ENCODE data around the gene EGFL6.
"Not testable (repeated sequence)": the region's sequence is repeated elsewhere in the genome, so short reads cannot be mapped to it uniquely, and the experiment has no call there.

EGFL6 gene

GRCh38 chrX:13670197-13670596 is 100.8 kb downstream of the EGFL6 start:
- Histone ChIP-seq H3K27ac (ENCODE audit: low read depth, low read length) (no peak overlapping the region), H3K14ac (ENCODE audit: low read length) (peak overlapping the region; percentile 66), H3K4ac (ENCODE audit: low read depth, low read length) (no peak overlapping the region), H3K79me1 (ENCODE audit: low read length) (peaks cover 10% of the 10 kb centered on the region), H2BK120ac (ENCODE audit: insufficient read depth, low read length, poor library complexity) (no peak overlapping the region), H3K79me2 (ENCODE audit: control insufficient read depth, insufficient read depth, low read length, poor library complexity) (no peaks in the 10 kb centered on the region), H2BK12ac (ENCODE audit: low read length) (peak overlapping the region; percentile 64), H2BK5ac (ENCODE audit: low read depth, low read length, poor library complexity) (no peak overlapping the region), H3K18ac (ENCODE audit: low read length) (no peak overlapping the region), H3K36me3 (ENCODE audit: control insufficient read depth in 1 of 2, insufficient read depth in 2 of 2, low read length in 2 of 2) (no peaks in the 10 kb centered on the region), H2AFZ (ENCODE audit: insufficient read depth, low read length, poor library complexity) (no peak overlapping the region), H4K8ac (ENCODE audit: low read depth, low read length) (no peak overlapping the region), H3K9ac (ENCODE audit: low read length) (no peak overlapping the region), H3K9me3 (ENCODE audit: insufficient read depth, low read depth, low read length) (no peaks in the 10 kb centered on the region), H3K23ac (ENCODE audit: low read length) (no peak overlapping the region), H4K12ac (ENCODE audit: low read depth, low read length) (no peak overlapping the region), H4K91ac (ENCODE audit: low read depth, low read length) (no peak overlapping the region), H2AK5ac (ENCODE audit: low read length) (no peak overlapping the region), H3K4me2 (ENCODE audit: low read length) (no peak overlapping the region), H3K27me3 (ENCODE audit: insufficient read depth, low read length) (no peaks in the 10 kb centered on the region), H3K4me1 (ENCODE audit: control insufficient read depth in 1 of 2, insufficient read depth in 2 of 2, low read length in 2 of 2) (peaks cover 0 to 6% of the 10 kb centered on the region in 2 experiments), H3K4me3 (ENCODE audit: low read depth, low read length) (no peak overlapping the region)
- no peak for DNase-seq
- WGBS (ENCODE audit: extremely low coverage, insufficient coverage, insufficient read length): no CpG with 5 or more reads among the region's 5 CpGs

- no peak overlapping the region for H4K12ac ChIP-seq (ENCODE audit: low read depth, low read length)
- DNase-seq: no peak
- no peak overlapping the region for H3K23ac ChIP-seq (ENCODE audit: low read length)
- H3K27ac ChIP-seq (ENCODE audit: low read depth, low read length): no peak overlapping the region
- H3K27me3 ChIP-seq (ENCODE audit: insufficient read depth, low read length): no peaks in the 10 kb centered on the region
- H2BK12ac ChIP-seq (ENCODE audit: low read length): no peak overlapping the region
- no peak overlapping the region for H2BK120ac ChIP-seq (ENCODE audit: insufficient read depth, low read length, poor library complexity)
- no peak overlapping the region for H3K18ac ChIP-seq (ENCODE audit: low read length)
- no peak overlapping the region for H3K14ac ChIP-seq (ENCODE audit: low read length)
- H2BK5ac ChIP-seq (ENCODE audit: low read depth, low read length, poor library complexity): no peak overlapping the region
- no peak overlapping the region for H4K91ac ChIP-seq (ENCODE audit: low read depth, low read length)
- no peak overlapping the region for H3K4me2 ChIP-seq (ENCODE audit: low read length)
- no peak overlapping the region for H2AFZ ChIP-seq (ENCODE audit: insufficient read depth, low read length, poor library complexity)
- H3K79me1 ChIP-seq (ENCODE audit: low read length): peaks cover 6% of the 10 kb centered on the region
- no peaks in the 10 kb centered on the region for H3K79me2 ChIP-seq (ENCODE audit: control insufficient read depth, insufficient read depth, low read length, poor library complexity)
- H3K36me3 ChIP-seq (ENCODE audit: control insufficient read depth in 1 of 2, insufficient read depth in 2 of 2, low read length in 2 of 2): no peaks in the 10 kb centered on the region
- H4K8ac ChIP-seq (ENCODE audit: low read depth, low read length): no peak overlapping the region
- H3K4ac ChIP-seq (ENCODE audit: low read depth, low read length): no peak overlapping the region
- H3K4me1 ChIP-seq (ENCODE audit: control insufficient read depth in 1 of 2, insufficient read depth in 2 of 2, low read length in 2 of 2): peaks cover 0 to 3% of the 10 kb centered on the region in 2 experiments
- H3K9ac ChIP-seq (ENCODE audit: low read length): no peak overlapping the region
- H3K4me3 ChIP-seq (ENCODE audit: low read depth, low read length): no peak overlapping the region
- no peaks in the 10 kb centered on the region for H3K9me3 ChIP-seq (ENCODE audit: insufficient read depth, low read depth, low read length)
- no peak overlapping the region for H2AK5ac ChIP-seq (ENCODE audit: low read length)
These were observed 103.6 kb downstream of the EGFL6 start for GRCh38 chrX:13673016-13673415.

- Histone ChIP-seq H4K8ac (ENCODE audit: low read depth, low read length) (no peak overlapping the region), H4K12ac (ENCODE audit: low read depth, low read length) (no peak overlapping the region), H3K27me3 (ENCODE audit: insufficient read depth, low read length) (no peaks in the 10 kb centered on the region), H3K36me3 (ENCODE audit: control insufficient read depth in 1 of 2, insufficient read depth in 2 of 2, low read length in 2 of 2) (no peaks in the 10 kb centered on the region), H3K23ac (ENCODE audit: low read length) (no peak overlapping the region), H3K79me2 (ENCODE audit: control insufficient read depth, insufficient read depth, low read length, poor library complexity) (no peaks in the 10 kb centered on the region), H3K4ac (ENCODE audit: low read depth, low read length) (no peak overlapping the region), H3K9me3 (ENCODE audit: insufficient read depth, low read depth, low read length) (no peaks in the 10 kb centered on the region), H2AK5ac (ENCODE audit: low read length) (no peak overlapping the region), H3K79me1 (ENCODE audit: low read length) (no peaks in the 10 kb centered on the region), H3K4me3 (ENCODE audit: low read depth, low read length) (no peak overlapping the region), H3K14ac (ENCODE audit: low read length) (no peak overlapping the region), H3K4me2 (ENCODE audit: low read length) (no peak overlapping the region), H3K18ac (ENCODE audit: low read length) (no peak overlapping the region), H4K91ac (ENCODE audit: low read depth, low read length) (no peak overlapping the region), H2BK5ac (ENCODE audit: low read depth, low read length, poor library complexity) (no peak overlapping the region), H3K27ac (ENCODE audit: low read depth, low read length) (no peak overlapping the region), H2AFZ (ENCODE audit: insufficient read depth, low read length, poor library complexity) (no peak overlapping the region), H3K4me1 (ENCODE audit: control insufficient read depth in 1 of 2, insufficient read depth in 2 of 2, low read length in 2 of 2) (no peaks in the 10 kb centered on the region), H3K9ac (ENCODE audit: low read length) (no peak overlapping the region), H2BK120ac (ENCODE audit: insufficient read depth, low read length, poor library complexity) (no peak overlapping the region), H2BK12ac (ENCODE audit: low read length) (no peak overlapping the region)
- no peak for DNase-seq
These were observed 107.5 kb downstream of the EGFL6 start for GRCh38 chrX:13676885-13677284.

- H3K14ac ChIP-seq (ENCODE audit: low read length); H4K8ac ChIP-seq (ENCODE audit: low read depth, low read length); H2BK120ac ChIP-seq (ENCODE audit: insufficient read depth, low read length, poor library complexity); H2BK5ac ChIP-seq (ENCODE audit: low read depth, low read length, poor library complexity); H3K27me3 ChIP-seq (ENCODE audit: insufficient read depth, low read length); DNase-seq; H3K9me3 ChIP-seq (ENCODE audit: insufficient read depth, low read depth, low read length); H4K12ac ChIP-seq (ENCODE audit: low read depth, low read length); H3K4ac ChIP-seq (ENCODE audit: low read depth, low read length); H2AFZ ChIP-seq (ENCODE audit: insufficient read depth, low read length, poor library complexity); H3K18ac ChIP-seq (ENCODE audit: low read length); H3K79me1 ChIP-seq (ENCODE audit: low read length); H3K9ac ChIP-seq (ENCODE audit: low read length); H3K23ac ChIP-seq (ENCODE audit: low read length); H3K4me1 ChIP-seq (ENCODE audit: control insufficient read depth in 1 of 2, insufficient read depth in 2 of 2, low read length in 2 of 2); H3K4me2 ChIP-seq (ENCODE audit: low read length); H2BK12ac ChIP-seq (ENCODE audit: low read length); H3K36me3 ChIP-seq (ENCODE audit: control insufficient read depth in 1 of 2, insufficient read depth in 2 of 2, low read length in 2 of 2); H3K4me3 ChIP-seq (ENCODE audit: low read depth, low read length); H3K27ac ChIP-seq (ENCODE audit: low read depth, low read length); H4K91ac ChIP-seq (ENCODE audit: low read depth, low read length); H2AK5ac ChIP-seq (ENCODE audit: low read length); H3K79me2 ChIP-seq (ENCODE audit: control insufficient read depth, insufficient read depth, low read length, poor library complexity): not testable (repeated sequence)
- WGBS (ENCODE audit: extremely low coverage, insufficient coverage, insufficient read length): no CpG with 5 or more reads among the region's 4 CpGs
These were observed 110.3 kb downstream of the EGFL6 start for GRCh38 chrX:13679700-13680099.

GRCh38 chrX:13681595-13681994 is 112.2 kb downstream of the EGFL6 start:
- H3K27me3 ChIP-seq (ENCODE audit: insufficient read depth, low read length): no peaks in the 10 kb centered on the region
- no peaks in the 10 kb centered on the region for H3K36me3 ChIP-seq (ENCODE audit: control insufficient read depth in 1 of 2, insufficient read depth in 2 of 2, low read length in 2 of 2)
- no peaks in the 10 kb centered on the region for H3K9me3 ChIP-seq (ENCODE audit: insufficient read depth, low read depth, low read length)
- no peak for DNase-seq
- no peak overlapping the region for H2BK120ac ChIP-seq (ENCODE audit: insufficient read depth, low read length, poor library complexity)
- no peaks in the 10 kb centered on the region for H3K79me1 ChIP-seq (ENCODE audit: low read length)
- no peak overlapping the region for H3K18ac ChIP-seq (ENCODE audit: low read length)
- WGBS (ENCODE audit: extremely low coverage, insufficient coverage, insufficient read length): no CpG with 5 or more reads among the region's 7 CpGs
- no peak overlapping the region for H3K23ac ChIP-seq (ENCODE audit: low read length)
- no peak overlapping the region for H2BK12ac ChIP-seq (ENCODE audit: low read length)
- H2AK5ac ChIP-seq (ENCODE audit: low read length): no peak overlapping the region
- no peak overlapping the region for H3K4me2 ChIP-seq (ENCODE audit: low read length)
- H3K4ac ChIP-seq (ENCODE audit: low read depth, low read length): no peak overlapping the region
- no peaks in the 10 kb centered on the region for H3K4me1 ChIP-seq (ENCODE audit: control insufficient read depth in 1 of 2, insufficient read depth in 2 of 2, low read length in 2 of 2)
- H3K79me2 ChIP-seq (ENCODE audit: control insufficient read depth, insufficient read depth, low read length, poor library complexity): no peaks in the 10 kb centered on the region
- no peak overlapping the region for H3K9ac ChIP-seq (ENCODE audit: low read length)
- H4K12ac ChIP-seq (ENCODE audit: low read depth, low read length): no peak overlapping the region
- no peak overlapping the region for H4K91ac ChIP-seq (ENCODE audit: low read depth, low read length)
- no peak overlapping the region for H3K27ac ChIP-seq (ENCODE audit: low read depth, low read length)
- H2BK5ac ChIP-seq (ENCODE audit: low read depth, low read length, poor library complexity): no peak overlapping the region
- no peak overlapping the region for H2AFZ ChIP-seq (ENCODE audit: insufficient read depth, low read length, poor library complexity)
- H3K4me3 ChIP-seq (ENCODE audit: low read depth, low read length): no peak overlapping the region
- H3K14ac ChIP-seq (ENCODE audit: low read length): no peak overlapping the region
- no peak overlapping the region for H4K8ac ChIP-seq (ENCODE audit: low read depth, low read length)
